ENCODE data around the gene CFB. TPM values are rescaled to one million over a fixed set of nuclear protein-coding genes. Genes with fewer than 3 reads are reported as not detected.

Gene CFB
- total RNA-seq, 1 donor from 2014 or later, result 13.8 TPM

DNA sequence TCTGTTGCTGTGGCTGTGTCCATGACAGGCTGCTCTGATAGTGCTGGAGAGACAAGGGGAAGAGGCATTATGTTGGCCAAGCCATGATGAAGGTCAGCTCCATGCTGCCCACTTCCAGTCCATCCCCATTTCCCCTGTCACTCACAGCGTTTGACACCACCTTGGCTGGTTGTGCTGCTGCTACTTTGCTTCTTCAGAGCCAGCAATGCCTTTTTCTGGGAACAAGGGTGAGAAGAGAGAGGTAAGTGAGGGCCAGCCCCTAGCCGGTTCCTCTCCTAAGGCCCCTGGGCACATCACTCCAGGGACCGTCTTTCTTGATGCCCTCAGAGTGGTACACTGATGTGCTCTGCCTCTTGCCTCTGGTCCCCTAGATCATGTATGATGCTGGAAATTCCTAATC, 10.9 kb downstream of the CFB start:
- Histone ChIP-seq H3K4me3 (ENCODE audit: low read depth, low read length) (no peak overlapping the region), H3K27me3 (ENCODE audit: control insufficient read depth, insufficient read depth, low read length) (no peaks in the 10 kb centered on the region), H3K36me3 (ENCODE audit: control insufficient read depth, insufficient read depth, low read length) (peaks cover 3% of the 10 kb centered on the region)
- TF ChIP-seq, protein P1, sequence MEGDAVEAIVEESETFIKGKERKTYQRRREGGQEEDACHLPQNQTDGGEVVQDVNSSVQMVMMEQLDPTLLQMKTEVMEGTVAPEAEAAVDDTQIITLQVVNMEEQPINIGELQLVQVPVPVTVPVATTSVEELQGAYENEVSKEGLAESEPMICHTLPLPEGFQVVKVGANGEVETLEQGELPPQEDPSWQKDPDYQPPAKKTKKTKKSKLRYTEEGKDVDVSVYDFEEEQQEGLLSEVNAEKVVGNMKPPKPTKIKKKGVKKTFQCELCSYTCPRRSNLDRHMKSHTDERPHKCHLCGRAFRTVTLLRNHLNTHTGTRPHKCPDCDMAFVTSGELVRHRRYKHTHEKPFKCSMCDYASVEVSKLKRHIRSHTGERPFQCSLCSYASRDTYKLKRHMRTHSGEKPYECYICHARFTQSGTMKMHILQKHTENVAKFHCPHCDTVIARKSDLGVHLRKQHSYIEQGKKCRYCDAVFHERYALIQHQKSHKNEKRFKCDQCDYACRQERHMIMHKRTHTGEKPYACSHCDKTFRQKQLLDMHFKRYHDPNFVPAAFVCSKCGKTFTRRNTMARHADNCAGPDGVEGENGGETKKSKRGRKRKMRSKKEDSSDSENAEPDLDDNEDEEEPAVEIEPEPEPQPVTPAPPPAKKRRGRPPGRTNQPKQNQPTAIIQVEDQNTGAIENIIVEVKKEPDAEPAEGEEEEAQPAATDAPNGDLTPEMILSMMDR (IDR thresholded peaks at IDR 0.05; ENCODE audit: insufficient read depth, low read length, poor library complexity, severe bottlenecking), result no peak
- DNase-seq (ENCODE audit: low read depth), result no peak

DNA sequence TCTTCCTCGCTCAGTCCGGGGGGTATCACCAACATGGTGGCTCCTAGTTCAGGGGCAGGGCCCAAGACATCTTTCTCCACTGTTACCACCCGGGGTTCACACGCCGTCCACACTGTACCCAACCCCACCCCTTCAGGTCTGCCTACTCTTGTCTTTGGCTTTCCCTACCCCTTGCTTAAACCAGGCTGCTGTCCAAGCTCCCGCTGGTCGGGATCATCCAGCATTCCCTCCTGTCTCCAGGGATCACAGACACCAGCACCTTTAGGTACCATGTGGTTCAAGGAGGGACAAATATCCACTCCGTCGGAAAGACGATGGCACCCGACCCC, 12.5 kb downstream of the CFB start:
- no peak for DNase-seq (ENCODE audit: low read depth)
- TF ChIP-seq, protein P1 (IDR thresholded peaks at IDR 0.05; ENCODE audit: insufficient read depth, low read length, poor library complexity, severe bottlenecking), result no peak
- Histone ChIP-seq H3K27me3 (ENCODE audit: control insufficient read depth, insufficient read depth, low read length) (no peaks in the 10 kb centered on the region), H3K36me3 (ENCODE audit: control insufficient read depth, insufficient read depth, low read length) (peaks cover 3% of the 10 kb centered on the region), H3K4me3 (ENCODE audit: low read depth, low read length) (peak overlapping the region; percentile 94)

DNA sequence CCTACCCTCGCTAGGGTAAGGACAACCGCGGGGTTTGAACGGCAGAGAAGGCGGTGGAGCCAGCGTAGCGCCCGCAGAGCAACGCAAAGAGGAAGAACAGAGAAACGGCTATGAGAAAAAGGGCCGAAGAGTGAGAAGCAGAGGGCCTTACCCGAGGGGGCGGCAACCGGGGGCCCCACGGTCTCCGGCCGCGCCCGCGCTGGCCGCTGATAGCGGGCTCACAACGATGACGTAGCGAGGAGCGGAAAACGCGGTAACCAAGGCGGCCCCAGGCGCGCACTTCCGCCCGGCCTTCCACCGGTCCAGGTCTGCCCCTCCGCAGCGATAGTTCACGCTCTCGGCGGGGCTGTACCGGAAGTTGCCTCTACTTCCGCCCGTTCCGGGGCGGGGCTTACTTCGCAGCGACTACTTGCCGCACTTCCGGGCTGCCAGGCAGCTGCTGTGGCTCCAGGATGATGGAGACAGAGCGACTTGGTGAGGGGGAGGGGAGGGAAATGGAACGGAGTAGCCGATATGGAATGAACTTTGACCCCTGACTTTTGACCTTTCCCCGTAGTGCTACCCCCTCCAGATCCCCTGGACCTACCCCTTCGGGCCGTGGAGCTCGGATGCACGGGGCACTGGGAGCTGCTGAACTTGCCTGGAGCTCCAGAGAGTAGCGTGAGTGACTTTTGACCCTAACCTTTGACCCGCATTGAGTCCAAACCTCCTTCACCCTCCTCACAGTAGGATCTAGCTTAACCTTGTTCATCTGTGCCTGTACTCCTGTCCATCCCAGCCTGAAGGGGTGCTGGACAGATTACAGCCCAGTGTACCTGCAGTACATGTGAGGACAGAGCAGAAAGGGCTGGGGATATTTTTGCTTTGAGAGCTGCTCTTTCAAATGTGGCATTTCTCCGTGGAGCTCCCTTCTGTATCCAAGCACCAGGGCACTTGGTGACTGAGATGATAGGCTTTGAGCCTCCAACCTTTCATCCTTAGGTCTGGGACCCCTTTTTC, 13.1 kb downstream of the CFB start, which contains the start of the genes NELFE and SKIC2:
Gene NELFE, minus strand, starts transcription at position 231 of the 999 bp plus-strand sequence. CDS start 525 bp downstream, outside the sequence.
Gene SKIC2, plus strand, starts transcription at position 435 of the 999 bp plus-strand sequence. Its CDS starts 18 bp downstream, at position 453.
- Histone ChIP-seq H3K36me3 (ENCODE audit: control insufficient read depth, insufficient read depth, low read length) (peaks cover 3% of the 10 kb centered on the region), H3K27me3 (ENCODE audit: control insufficient read depth, insufficient read depth, low read length) (no peaks in the 10 kb centered on the region), H3K4me3 (ENCODE audit: low read depth, low read length) (peak within 1 kb of the TSS; percentile 94)
- TF ChIP-seq, protein P1 (IDR thresholded peaks at IDR 0.05; ENCODE audit: insufficient read depth, low read length, poor library complexity, severe bottlenecking), result no peak
- peak; percentile 94 for DNase-seq (ENCODE audit: low read depth)

DNA sequence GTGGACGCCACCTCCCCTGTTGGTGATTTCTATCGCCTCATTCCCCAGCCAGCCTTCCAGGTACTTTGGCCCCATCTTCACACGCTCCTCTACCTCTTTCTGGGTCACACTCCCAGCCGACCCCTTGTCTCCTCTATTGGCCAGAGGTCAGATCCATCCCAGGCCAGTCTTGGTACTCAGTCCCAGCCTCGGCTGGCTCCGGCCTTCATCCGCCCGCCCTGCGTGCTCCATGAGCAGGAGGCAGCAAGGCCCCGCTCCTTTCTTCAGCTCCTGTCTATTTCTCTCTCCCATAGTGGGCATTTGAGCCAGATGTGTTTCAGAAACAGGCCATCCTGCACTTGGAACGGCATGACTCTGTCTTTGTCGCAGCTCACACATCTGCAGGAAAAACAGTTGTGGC, 15.7 kb downstream of the CFB start:
- DNase-seq (ENCODE audit: low read depth), result no peak
- Histone ChIP-seq H3K4me3 (ENCODE audit: low read depth, low read length) (no peak overlapping the region), H3K36me3 (ENCODE audit: control insufficient read depth, insufficient read depth, low read length) (peaks cover 3% of the 10 kb centered on the region), H3K27me3 (ENCODE audit: control insufficient read depth, insufficient read depth, low read length) (no peaks in the 10 kb centered on the region)
- TF ChIP-seq, protein P1 (IDR thresholded peaks at IDR 0.05; ENCODE audit: insufficient read depth, low read length, poor library complexity, severe bottlenecking), result no peak

DNA sequence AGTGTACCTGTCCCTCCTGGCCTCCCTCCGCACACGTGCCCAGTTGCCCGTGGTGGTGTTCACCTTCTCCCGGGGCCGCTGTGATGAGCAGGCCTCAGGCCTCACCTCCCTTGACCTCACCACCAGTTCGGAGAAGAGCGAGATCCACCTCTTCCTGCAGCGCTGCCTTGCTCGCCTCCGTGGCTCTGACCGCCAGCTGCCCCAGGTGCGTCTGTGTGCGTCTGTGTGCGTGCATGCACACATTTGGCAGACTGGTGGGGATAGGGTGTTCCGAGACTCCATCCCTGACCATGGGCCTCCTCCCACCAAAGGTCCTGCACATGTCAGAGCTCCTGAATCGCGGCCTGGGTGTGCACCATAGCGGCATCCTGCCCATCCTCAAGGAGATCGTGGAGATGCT, 18.0 kb downstream of the CFB start:
- TF ChIP-seq, protein P1 (IDR thresholded peaks at IDR 0.05; ENCODE audit: insufficient read depth, low read length, poor library complexity, severe bottlenecking), result no peak
- no peak overlapping the region for H3K4me3 ChIP-seq (ENCODE audit: low read depth, low read length)
- H3K27me3 ChIP-seq (ENCODE audit: control insufficient read depth, insufficient read depth, low read length), result no peaks in the 10 kb centered on the region
- DNase-seq (ENCODE audit: low read depth), result no peak
- peaks cover 3% of the 10 kb centered on the region for H3K36me3 ChIP-seq (ENCODE audit: control insufficient read depth, insufficient read depth, low read length)
